Skin epidermis (tissue), 12 donors: ENCODE results near the gene P2RY14.
A peak's percentile ranks its signal among the peaks of the same experiment; 100 is the strongest.

Experiments
- H3K27ac ChIP-seq, 21 experiments: fragments of 200-600 bp; sonication (generic) in 11 of 21; one replicate each; pipeline ENCODE4 v1.5.0; 2020; ENCODE audit warnings: mild to moderate bottlenecking in 3 of 21, inconsistent platforms in 2 of 21, moderate library complexity in 2 of 21
- H3K4me3 ChIP-seq, 7 experiments: fragments of 200-600 bp; sonication (generic) in 2 of 7; one replicate each; pipeline ENCODE4 v1.5.0; 2020; ENCODE audit warnings: inconsistent platforms in 2 of 7, mild to moderate bottlenecking in 2 of 7, moderate library complexity in 1 of 7

P2RY14 gene

DNA sequence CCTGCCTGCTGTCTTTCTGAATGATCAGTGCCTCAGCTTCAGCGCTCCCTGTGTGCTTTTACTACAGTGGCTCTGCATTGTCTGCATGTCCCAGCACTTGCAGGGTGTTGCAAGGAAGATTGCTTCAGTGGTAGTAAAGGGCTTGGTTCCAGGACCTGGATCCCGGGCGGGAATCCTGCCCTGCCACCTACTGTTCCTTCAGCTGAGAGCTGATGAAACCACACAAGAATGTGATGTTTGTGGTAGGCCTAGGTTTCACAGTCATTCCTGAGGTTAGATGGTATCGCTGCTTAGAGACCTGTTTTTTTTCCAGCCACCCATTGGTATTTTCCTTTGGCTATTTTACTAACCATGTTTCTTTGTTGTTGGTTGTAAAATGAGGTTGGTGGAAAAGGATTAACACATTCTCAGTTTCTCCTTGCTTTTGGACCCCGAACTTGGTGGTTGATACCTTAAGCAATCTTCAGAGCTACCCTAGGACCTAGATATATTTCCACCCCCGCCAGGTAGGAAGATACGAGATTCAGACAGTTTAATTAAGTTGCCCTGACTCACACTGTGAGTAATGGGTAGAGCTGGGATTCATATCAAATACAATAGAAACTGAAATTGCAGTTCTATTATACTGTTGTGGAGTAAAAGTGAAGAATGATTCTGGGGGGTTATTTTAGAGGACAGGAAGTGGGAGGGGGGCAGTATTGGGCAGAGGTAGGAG lies 26.9 kb upstream of the P2RY14 start:
- H3K4me3 ChIP-seq = no peak overlapping the region
- peak overlapping the region in 18 of 21 experiments; percentile 10 to 79 (median 42) for H3K27ac ChIP-seq

DNA sequence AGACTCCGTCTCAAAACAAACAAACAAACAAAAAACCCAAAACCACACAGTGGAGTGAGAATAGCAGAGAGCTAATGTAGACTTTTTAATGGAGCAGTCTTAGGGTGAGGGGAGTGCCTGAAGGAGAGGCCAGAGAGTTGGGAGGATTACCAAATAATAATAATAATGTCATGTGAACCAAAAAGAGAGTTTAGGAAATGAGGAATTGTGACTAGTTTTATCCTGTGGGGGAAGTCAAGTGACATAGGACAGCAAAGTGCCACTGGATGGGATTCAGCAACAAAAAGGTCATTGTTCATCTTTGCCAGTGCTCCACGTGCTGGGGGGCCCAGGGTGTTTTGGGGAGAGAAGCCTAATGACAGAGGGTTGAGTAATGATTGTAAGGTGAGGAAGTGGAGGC lies 25.4 kb upstream of the P2RY14 start:
- H3K4me3 ChIP-seq = no peak overlapping the region

DNA sequence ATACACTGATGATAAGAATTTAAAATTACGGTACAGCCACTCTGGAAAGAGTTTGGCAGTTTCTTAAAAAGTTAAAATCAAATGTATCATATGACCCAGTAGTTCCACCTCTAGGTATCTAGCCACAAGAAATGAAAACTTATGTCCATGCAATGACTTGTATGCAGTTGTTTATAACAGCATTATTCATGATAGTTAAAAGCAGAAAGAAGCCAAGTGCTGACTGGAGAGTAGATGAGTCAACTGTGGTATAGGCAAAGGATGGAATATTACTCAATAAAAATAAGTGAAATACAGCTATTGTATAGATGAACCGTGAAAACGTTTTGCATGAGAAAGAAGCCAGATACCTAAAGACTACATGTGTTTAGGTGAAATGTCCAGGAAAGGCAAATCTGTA lies 23.4 kb upstream of the P2RY14 start:
- no peak overlapping the region for H3K4me3 ChIP-seq
- H3K27ac ChIP-seq = no peak overlapping the region

More for the DNA sequence above, 25.4 kb upstream of the P2RY14 start:
- peak overlapping the region in 7 of 21 experiments; percentile 14 to 79 (median 39) for H3K27ac ChIP-seq

DNA sequence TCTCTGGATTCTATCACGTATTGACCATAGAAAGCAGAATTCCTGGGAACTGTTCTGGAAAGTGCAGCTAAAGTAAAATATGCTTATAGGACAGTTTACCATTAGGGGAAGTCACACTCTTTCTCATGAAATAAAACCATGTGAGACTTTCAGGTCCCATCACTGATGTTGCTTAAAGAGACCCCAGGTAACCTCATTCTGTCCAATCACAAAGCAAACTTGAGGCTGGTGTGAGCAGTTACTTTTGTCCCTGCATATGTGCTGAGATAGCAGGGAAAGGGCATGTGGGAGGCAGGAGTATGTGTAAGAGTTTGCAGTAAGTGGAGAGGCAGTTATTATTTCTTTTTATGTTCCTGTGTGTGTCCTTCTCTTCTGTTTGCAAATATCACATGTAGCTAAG lies 22.2 kb upstream of the P2RY14 start:
- H3K4me3 ChIP-seq = no peak overlapping the region
- no peak overlapping the region for H3K27ac ChIP-seq

DNA sequence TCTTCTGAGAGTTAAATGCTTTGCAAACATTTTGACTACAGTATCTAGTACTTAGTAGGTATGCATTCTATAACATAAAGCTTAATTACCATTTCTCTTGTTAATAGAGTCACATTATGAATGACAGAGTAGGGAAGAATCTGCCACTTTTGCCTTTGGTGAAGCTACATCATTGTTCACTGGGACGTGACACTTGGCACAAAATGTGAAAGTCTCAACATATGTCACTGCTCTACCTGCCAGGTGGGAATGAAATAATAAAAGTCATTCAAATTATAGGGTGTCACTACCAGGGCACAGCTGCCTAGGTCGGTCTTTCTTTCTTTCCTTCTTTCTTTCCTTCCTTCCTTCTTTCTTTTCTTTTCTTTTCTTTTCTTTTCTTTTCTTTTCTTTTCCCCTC lies 20.7 kb upstream of the P2RY14 start:
- Histone ChIP-seq H3K27ac (no peak overlapping the region), H3K4me3 (no peak overlapping the region)

DNA sequence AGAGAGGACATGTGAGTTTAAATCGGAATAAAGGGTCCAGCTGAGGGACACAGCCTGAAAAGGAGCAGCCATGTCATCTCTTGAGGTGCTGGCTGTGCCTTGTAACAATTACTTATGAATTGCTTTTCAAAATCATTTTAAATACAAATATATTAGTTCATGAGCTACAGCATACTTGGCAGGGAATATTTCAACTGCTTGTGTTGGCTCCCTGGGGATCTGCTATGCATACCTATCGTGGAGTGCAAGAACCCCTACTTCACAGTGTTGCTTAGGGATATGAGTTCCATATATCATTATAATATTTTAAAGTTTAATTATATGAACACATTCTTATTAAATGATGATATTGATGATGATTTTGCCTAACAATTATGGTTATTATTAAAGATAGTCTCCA lies 19.1 kb upstream of the P2RY14 start:
- Histone ChIP-seq H3K27ac (no peak overlapping the region), H3K4me3 (no peak overlapping the region)

DNA sequence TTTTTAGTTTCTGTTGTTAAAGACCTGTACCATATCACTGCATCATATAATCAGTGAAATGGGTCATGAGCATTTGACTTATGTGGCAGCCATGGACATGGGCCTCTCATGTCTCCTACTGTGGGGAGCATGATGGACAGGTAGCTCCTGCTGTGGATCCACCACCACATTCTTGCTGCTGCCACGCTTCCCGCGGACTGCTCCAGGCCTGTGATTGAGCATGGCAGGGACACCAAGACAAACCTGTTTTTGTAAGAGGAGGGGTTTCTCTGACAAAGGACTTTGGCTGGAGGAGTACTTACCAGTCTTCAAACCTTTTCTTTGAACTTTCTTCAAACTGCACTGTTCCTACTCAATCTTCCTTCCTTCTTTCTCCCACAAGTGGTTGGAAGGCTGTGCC lies 17.9 kb upstream of the P2RY14 start:
- Histone ChIP-seq H3K4me3 (no peak overlapping the region), H3K27ac (no peak overlapping the region)

DNA sequence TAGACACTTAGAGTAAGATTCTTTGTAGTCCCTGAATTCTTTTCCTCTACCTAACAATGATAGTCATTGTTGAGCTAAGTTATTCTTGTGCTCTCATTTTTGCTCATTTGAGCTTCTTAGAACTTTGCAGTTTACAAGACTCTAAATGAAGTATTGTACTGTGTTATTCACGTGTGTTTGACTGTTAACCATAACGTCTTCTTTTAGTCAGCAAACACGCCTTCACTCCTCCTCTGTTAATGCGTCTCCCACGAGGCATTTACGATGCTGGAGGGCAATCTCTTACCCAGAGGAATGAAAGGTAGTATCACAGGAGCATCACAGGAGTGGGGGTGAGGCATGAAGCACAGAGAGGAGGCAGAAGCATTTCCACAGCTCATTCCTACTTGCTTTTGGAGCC lies 14.8 kb upstream of the P2RY14 start:
- Histone ChIP-seq H3K4me3 (no peak overlapping the region), H3K27ac (no peak overlapping the region)

DNA sequence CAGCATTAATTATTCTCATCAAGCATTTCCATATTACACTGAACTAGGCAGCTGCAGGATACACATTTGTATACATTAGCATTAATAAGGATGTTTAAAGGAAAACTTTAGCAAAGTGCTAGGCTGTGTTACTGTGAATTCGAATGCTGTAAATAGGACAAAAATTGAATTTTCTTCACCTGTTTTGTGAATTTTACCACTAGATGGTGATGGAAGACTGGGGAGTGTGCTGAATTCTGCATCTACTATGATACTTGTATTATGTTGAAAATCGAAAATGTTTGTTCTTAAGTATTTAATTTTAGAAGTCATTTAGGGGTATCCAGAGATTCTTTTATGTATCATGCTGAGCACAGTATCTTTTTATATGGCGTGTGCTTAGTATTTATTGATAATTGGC lies 12.3 kb upstream of the P2RY14 start:
- Histone ChIP-seq H3K27ac (no peak overlapping the region), H3K4me3 (no peak overlapping the region)

DNA sequence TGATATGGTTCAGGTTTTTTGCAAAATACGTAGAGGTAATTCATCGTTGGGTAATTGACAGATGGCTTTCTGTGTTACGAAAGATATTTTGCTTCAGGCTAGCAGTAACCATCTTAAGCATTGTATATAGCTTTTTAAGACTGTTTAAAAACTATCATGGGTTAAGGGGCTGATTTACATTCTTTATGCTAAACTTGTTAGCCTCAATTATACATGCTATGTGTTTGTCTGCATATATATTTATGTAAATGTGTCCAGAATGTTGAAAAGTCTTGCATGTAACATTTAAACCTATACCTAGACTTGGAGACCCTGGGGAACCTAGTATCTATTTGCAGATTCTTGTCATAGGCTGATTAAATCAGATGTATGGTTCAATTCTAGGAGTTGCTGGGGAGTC lies 11.1 kb upstream of the P2RY14 start:
- H3K27ac ChIP-seq = no peak overlapping the region

DNA sequence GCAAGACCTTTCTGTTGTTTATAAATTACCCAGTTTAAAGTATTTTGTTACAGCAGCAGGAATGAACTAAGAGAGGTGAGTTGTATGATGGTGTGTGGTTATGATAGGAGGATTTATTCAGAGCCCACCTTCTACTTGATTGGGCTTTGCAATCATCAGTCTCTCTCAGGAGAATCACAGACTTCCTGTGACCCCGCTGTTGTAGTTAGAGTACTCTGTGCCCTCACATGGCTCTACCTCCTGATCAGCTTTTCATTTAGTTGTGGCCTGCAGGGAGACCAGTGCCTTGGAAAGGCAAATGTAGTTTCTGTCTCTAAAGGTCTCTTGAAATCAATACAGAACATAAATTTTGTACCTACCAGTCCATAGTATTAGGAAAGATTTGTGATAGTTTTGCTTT lies 7.6 kb upstream of the P2RY14 start:
- Histone ChIP-seq H3K27ac (no peak overlapping the region), H3K4me3 (no peak overlapping the region)

More for the DNA sequence above, 11.1 kb upstream of the P2RY14 start:
- no peak overlapping the region for H3K4me3 ChIP-seq

DNA sequence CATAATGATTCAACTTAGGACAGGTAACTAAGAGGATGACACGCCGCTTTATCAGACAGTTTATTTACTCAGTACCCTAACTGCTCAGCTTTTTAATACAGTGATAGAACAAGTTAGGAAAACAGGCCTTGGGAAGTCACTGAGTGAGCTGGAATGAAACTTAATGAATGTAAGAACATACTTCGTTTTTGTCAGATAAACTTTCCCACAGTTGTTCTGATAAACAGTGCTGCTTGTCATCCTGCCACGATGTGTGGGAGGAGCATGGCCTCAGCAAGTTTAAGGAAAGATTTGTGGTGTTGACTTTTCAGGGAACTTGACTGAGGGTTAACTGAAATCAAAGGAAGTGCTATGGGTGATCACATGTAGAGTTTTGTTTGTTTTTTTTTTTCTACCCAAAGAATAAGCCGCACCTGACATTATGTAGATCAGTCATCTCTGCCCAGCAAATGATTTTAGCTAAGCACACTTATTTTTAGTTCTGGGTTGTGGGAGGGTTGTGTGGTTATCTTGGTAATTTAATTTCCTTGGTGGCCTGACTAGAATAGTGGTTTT lies 5.6 kb upstream of the P2RY14 start:
- H3K27ac ChIP-seq = peak overlapping the region in 2 of 21 experiments; percentile 11 to 19
- H3K4me3 ChIP-seq = no peak overlapping the region

DNA sequence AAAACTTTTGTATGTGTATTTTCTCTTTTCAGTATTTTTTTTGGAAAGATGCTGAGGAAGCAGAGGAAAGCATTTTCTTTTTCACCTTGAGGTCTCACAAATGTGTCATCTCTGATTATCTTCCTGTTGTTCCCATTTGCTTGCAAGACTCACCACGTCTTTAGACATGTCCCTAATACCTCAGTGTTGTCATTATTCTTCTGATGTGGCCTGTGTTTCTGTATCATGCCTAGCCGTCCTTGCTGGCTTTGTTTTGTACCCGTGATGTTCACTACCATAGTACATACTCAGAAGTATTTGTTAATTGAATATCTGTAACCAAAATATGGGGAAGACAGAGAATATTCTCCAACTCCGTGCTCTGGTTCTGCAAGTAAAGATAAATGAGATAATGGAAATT lies 5.0 kb upstream of the P2RY14 start:
- H3K27ac ChIP-seq = peak overlapping the region in 1 of 21 experiments; percentile 11
- no peak overlapping the region for H3K4me3 ChIP-seq

DNA sequence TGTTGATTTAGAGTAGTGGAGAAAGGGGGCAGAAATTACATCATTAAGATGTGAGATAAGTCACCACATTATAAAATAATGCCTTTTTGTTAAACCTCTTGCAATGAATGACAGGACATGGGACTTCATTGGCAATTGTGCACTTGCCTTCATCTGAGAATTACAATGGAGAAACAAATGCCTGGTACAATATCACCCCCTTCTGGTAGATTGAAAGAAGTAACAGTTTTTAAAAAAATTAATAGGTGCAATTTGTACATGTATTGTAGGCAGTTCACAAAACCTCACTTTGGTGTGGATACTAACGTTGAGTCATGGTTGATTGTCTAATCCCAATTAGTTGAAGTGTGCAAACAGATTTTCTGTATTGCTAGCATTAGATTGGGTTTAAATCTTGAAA lies 4.6 kb upstream of the P2RY14 start:
- no peak overlapping the region for H3K27ac ChIP-seq
- no peak overlapping the region for H3K4me3 ChIP-seq

DNA sequence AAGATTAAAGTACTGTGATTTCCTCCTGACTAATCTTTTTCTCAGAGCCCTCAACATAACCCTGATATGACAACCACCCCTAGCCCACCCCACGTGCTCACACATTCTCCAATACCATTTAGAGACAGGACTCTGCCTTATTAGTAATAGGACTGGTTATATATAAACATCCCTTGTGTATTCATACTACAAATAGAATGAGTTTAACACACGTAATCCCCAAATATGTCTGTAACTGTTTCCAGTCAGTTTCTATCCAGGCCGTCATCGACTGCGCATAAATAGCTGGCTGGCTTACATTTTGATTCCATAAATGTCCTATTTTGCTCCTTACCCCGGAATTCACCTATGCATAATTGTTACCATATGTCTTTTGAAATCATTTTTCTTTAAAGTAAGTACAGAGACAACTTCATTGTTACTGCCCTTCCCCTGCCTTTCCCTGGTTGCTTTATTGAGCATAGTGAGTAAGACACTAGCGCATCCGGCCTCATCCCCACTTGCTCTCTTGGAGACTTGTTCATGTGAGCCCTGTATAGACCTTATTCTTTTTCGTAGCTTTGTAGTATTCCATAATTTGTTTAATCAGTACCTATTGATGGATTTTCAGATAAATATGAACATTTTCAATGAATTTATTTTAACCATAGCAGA lies 3.5 kb upstream of the P2RY14 start:
- H3K27ac ChIP-seq = no peak overlapping the region
- H3K4me3 ChIP-seq = no peak overlapping the region

DNA sequence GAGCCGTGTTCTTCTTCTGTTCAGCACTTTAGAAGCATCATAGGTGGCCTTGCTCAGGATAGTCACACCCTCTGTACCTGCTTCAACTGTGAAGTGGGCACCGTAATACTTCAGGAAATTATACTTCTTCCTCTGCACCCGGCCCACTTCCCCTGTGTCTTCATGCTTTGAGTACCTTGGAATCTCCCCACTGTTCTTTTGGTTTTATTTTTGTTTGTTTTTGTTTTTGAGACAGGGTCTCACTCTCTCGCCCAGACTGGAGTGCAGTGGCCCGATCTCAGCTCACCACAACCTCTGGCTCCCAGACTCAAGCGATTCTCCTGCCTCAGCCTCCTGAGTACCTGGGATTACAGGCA lies 1.7 kb downstream of the P2RY14 start:
- peak overlapping the region in 2 of 7 experiments; percentile 8 to 10 for H3K4me3 ChIP-seq
- H3K27ac ChIP-seq = peak overlapping the region in 7 of 21 experiments; percentile 28 to 76 (median 45)

DNA sequence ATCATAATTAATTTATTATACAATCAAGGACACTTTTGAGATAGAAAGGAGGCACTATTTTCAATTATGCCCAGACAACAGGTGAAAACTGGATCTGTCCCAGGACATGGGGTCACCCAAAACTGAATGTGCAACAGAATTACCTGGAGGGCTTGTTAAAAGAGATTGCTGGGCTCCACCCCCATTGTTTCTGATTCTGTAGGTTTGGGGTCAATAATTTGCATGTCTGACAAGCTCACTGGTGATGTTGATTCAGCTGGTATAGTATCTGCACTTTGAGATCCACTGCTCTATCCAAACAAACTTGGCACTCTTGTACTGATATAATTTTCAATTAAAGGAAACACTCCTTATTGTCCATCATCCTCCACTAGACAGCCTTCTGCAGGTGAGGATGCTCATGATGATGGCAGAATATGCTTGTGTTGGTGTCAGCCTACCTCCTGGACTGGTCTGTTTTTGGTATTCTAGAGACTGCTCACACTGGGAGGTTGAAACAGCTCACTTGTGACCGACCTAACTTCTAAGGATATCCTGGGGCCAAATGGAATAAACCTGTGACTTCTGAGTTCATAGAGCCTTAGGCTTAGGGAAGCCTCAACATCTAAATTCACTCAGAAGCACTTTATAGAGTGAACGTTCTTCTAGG lies 2.2 kb downstream of the P2RY14 start:
- peak overlapping the region in 2 of 21 experiments; percentile 28 to 69 for H3K27ac ChIP-seq
- peak overlapping the region in 1 of 7 experiments; percentile 10 for H3K4me3 ChIP-seq

DNA sequence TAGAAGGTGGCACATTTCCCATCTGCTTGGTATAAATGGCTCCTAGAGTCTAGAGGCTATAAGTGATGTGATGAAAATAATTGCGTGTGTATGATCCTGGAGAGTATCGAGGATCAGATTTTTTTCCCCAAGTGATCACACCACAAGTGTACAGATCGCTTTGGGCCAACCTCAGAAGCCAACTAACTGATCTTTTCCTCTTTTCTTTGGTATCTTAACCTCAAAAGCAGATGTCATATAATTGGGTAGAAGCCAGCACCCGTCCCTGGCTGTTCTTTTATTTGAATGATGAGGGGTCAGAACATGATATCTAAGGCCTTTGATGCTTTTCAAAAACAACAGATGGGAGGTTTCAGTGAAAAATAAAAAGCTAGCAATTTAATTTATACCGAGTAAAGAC lies 3.3 kb downstream of the P2RY14 start:
- no peak overlapping the region for H3K4me3 ChIP-seq
- peak overlapping the region in 1 of 21 experiments; percentile 2 for H3K27ac ChIP-seq

DNA sequence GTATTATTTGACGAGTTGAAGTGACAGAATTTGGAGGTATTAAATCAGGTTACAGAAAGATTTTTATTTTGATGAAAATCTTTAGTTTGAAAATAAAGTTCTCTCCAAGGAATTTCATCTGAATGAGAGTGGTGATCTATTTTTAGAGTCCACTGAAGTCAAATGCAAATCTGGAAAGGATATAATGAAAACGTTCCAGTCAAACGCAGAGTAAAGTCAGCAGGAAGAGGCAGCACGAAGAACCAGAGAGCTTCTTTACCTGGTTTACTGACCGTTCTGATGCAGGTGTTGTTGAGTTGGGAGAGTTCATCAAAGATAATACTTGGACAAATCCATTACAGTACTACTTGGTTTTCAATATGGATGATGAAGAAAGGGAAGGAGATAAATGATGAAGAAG lies 8.7 kb downstream of the P2RY14 start:
- Histone ChIP-seq H3K4me3 (no peak overlapping the region), H3K27ac (peak overlapping the region in 1 of 21 experiments; percentile 30)
